ENCODE data around the gene CELA3B.
"Not testable (repeated sequence)": the region's sequence is repeated elsewhere in the genome, so short reads cannot be mapped to it uniquely, and the experiment has no call there.

The CELA3B gene

DNA sequence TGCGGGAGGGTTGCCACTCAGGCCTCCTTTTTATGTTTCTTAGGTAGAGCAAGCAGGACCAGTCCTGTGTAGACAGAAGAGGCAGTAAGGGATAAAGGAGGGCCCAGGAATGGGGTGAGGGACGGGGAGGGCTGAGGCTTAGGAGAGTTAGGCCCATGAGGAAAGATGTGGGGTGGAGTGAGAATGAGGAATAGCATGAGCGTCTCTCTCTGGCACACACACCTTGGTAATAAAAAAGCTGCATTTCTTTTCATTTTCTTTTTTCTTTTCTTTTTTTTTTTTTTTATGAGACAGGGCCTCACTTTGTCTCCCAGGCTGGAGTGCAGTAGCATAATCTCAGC is 32.1 kb upstream of the CELA3B start:
- DNase-seq (ENCODE audit: low read depth), result no peak

DNA sequence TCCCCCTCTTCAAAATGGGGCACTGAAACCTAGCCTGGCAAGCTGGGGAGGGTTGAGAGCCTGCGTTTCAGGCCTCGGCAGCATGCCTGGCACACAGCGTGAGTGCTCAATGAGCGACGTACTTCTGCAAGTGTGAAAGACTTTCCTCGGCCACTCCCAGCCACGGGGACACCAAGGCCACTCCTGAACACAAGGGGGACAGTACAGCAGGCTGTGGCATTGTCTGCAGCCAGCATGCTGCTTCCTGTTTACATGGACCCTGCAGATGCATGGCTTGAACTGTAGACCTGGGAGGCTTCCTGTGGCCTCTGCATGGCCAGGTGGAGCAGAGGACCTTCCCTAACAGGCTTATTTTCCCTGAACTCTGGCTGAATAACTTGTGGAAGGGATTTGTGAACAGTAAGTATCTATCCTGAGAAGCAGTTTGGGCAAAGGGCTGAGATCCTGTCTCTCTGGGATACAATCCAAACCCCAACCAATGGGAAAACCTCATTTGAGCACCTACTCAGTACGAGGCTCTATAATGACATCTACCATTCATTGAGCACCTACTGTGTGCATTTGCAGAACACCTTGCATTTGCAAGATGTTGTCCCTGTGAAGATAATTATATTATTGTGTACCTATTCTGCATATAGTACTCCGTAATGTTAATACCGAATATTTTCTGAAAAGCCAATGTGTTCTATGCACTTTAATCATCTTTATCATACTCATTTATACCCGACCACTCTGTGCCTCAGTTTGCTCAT is 29.8 kb upstream of the CELA3B start:
- DNase-seq (ENCODE audit: low read depth), result no peak

DNA sequence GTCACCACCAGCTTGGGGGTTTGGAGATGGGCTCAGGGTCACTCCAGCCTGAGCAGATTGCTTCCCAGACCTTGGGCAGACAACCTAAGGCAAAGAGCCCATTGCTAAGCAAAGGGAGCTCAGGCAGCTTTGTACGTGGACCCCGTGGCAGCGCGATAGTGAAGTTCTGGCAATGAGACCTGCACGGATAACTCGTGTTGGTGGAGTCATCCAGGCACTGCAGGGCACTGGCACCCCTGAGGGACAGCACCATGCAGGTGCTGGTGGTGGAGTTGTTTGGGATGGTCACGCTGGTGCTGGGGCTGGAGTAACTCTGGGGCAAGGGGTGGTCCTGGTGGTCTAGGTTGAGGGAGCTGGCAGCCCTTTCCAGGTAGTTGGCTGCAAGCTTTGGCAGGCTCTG is 26.1 kb upstream of the CELA3B start:
- DNase-seq (ENCODE audit: low read depth), result no peak

DNA sequence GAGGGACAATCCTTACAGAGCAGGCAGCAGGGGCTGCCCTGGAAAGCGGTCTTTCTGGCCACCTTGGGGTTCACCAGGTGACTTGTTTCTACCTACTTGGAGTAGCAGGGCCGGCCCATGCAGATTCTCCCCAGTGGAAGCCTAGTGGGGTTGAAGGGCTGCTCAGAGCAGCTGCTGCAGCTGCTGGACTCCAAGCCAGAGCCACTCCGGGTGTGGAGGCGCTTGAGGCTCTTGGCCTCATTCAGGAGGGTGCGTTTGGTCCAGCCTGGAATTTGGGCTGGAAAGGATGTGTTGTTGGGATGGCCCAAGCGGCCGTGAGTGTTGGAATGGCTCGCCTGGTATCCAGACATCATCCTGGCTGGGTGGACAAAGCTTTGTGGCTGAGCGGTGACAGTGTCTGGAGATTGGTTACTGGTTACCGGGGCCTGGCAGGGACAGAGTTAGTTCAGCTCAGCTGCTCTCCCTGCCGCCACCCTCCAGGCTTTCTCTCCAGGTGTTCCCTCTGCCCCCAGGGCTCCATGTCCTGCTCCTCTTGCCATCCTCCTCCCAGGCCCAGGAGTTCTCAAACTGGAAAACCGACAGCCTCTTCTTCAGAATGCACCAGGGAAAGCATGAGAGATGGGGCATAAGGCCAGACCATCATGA is 25.5 kb upstream of the CELA3B start:
- no peak for DNase-seq (ENCODE audit: low read depth)

DNA sequence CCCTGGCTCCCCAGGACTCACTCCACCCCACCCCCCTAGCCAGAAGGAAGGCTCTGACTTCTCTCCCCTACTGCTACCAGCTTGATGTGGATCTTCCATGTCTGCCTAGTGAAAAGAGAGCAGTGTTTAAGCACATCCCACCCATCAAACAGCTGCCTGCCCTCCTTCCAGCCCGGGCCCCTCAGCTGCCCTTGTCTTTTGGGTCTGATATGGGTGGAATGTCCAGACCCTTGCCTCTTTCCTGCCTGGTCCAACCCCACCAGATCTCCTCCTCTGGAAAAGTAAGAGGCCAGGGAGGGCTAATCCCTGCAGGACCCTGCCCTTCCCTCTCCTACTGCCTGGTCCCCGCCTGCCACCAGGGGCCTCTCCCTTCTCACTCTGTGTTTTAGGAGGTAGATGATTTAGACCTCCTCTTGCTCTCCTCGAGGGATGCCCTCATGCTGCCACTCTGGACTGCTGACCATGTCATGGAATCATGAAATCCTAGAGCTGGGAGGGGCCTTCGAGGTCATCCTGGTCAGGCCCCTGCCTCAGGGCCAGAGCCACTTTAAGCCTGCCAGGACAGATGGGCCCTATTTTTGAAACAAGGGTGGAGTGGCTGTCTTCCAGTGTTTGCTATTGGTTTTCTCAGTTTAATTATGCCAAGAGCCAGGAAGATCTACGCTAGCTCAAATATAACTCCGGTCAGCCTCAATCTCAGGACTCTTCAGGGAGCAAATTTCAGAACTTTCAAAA is 23.9 kb upstream of the CELA3B start:
- DNase-seq (ENCODE audit: low read depth), result no peak

DNA sequence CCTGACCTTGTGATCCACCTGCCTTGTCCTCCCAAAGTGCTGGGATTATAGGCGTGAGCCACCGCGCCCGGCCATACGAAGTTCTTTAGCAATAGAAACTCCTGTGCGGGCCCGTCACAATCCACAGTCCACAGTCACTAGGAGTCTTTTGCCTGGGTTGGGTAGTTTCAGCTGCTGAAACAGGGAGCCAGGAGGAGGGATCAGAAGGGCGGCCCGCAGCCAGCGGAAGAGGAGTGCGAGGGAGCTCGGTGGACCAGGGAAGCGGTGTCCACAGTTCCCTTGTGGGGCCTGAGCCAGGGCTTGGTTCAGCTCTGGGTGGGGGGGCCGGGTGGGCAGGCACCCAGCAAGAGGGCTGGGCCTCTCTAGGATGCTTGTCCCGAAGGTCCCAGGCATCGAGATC is 21.8 kb upstream of the CELA3B start:
- no peak for DNase-seq (ENCODE audit: low read depth)

DNA sequence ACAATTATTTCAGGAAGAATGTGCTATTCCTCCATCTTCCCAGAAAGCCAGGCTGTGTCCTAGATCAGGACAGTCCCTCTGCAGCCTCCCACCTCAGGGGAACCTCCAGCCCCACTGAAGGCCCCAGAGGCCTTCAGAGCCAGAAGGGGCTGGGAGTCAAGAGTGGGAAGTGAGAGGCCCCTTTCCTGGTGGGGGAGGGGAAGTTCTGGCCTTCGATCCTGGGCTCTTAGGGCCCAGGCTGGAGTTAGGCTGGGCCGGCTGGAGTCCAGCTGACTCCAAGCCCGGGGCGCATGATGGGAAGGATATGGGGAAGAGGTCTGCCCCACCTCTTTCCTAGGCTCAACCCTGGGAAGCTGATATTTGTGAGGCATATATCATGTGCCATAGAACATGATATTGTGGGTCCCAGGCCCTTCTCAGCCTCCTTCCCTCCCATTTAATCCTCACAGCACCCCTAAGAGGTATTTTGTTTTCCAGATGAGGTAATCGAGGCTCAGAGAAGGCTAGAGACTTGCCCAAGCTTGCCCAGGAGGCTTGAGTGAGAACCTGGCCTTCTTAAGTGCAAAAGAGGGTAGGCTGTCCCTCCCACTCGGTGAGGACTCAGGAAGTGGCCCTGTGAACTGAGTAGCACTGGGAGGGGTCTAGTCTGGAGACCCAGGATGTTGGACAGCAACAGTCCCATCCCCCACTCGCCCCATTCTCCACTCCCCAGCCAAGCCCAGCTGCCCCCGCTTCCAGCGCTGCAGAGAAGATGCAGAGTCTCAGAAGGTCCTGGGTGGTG is 21.1 kb upstream of the CELA3B start:
- DNase-seq (ENCODE audit: low read depth), result no peak

DNA sequence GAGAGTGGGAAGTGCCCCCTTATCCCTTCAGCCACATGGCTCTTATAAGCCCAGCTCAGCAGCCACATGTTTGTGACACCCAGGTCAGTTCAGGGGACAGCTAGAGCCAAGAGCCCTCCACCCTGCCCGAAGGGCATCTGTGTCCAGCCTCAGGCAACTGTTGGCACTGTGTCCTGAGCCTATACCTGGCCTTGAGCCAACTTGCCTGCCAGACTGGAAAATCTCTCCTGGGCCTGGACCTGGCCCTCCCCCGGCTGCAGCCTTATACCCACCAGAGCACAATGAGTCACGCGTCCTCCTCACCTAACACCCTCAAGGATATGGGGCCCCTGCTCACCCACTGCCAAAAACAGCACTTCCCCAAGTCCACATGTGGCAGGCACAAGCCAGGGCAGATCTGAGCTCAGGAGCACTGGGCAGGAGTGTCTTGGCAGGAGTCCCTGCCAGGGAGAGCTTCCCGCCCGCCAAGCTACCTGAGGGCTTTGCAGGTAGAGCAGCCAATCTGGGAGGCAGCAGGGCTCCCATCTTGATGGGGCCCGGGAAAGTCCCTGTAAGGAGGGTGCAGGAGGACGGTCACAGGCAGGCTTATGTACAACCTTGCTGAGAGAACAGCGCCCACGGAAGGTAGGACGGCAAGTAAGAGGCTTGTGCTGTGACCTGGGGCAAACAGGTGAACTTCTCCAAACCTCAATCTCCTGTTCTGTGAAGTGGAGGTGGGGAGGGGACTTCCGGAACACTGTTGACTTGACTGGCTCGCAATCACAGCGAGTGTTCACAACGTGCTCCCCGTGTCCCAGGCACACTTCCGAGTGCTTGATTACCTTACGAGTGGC is 19.9 kb upstream of the CELA3B start:
- no peak for DNase-seq (ENCODE audit: low read depth)

DNA sequence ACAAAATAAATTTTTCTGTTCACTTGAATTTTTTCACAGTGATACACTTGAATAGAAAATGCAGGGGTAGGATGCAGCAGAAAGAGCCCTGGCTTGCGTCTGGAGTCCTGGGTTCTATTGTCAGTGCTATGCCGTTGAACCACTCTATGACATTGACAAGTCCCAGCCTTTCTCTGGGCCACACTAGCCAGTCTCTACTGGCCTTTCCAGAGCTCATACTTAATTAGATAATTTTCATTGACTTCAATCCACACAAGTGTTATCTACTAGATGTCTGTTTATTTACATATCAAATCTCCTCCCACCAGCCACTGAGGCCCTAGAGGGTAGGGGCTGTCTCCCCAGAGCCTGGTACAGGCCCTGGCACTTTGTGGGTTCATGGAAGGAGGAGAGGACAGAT is 15.5 kb upstream of the CELA3B start:
- DNase-seq (ENCODE audit: low read depth), result no peak

DNA sequence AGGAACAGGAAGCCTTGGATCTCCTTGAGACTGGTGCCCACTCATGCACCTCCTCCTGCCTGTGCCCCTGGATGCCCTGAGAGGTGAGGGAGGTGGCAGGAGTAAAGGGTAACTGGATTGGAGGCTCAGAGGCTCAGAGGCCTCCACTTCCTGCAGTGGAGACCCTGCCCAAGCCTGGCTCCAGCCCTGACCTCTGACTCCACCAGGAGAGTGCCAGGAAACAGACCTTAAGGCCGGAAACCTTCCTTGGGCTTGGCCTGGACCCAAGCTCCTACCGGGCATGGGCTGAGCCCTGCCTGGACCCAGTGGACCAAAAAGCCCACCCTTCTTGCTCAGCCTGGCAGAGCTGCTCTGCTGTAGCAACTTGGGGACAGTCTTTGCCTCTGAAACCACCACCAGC is 15.0 kb upstream of the CELA3B start:
- DNase-seq (ENCODE audit: low read depth), result no peak

DNA sequence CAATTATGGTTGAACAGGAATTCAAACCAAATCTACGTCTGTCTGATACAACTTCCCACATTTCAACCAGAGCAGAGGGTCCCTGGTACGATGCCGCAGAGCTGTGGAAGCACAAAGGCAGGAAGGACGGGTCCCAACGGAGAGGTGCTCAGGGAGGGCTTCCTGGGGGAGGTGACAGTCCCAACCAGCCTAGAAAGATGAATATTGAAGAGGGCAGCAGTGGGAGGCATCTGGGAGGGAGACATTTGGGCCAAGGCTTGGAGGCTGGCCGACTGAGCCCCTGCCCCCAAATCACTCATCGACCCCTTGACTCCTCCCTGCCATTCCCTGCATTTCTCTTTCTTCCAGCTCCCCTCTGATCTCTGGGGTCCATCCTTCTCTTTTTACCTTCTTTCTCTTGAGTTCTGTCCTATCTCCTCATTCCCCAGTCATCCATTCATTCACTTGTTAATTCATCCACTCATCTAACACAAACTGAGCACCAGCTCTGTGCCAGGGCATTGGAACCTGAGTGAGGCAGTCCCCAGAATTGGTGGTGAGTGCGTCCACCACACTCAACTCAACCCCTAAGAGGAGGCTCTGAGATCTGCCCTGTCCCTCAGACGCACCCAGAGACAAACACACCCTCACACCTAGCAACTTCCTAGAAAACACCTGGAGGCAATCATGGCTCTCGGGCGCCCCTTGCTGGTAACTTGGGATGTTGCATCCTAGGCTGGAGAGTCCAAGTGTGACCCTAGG is 13.2 kb upstream of the CELA3B start:
- DNase-seq (ENCODE audit: low read depth), result no peak

DNA sequence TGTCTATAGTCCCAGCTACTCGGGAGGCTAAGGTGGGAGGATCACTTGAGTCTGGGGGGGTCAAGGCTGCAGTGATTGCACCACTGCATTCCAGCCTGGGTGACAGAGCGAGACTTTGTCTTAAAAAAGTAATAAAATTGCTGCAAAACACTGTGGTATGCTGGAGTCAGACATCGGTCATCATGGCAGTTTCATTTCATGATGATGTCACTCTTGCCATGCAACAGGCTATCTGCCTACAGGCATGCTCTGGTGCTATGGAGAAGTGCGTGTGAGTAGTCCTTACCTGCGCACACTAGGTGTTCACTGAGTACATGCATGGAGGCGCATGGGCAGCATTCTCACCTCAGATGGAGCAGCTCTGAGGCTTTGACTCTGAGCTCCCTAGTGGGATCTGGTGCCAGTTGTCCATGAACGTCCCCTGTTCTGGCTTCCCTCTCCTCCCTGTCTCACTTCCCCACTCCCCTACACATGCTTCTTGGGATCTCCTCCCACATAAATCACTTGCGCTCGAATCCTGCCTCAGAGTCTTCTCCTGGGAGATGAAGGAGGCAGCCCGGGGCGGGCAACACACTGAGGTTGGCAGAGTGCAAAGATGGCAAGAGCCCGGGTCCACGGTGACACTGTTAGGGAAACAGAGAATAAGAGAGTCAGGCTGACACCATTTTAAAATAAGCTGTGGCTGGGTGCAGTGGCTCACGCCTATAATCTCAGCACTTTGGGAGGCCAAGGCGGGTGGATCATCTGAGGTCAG is 10.4 kb upstream of the CELA3B start:
- no peak for DNase-seq (ENCODE audit: low read depth)

DNA sequence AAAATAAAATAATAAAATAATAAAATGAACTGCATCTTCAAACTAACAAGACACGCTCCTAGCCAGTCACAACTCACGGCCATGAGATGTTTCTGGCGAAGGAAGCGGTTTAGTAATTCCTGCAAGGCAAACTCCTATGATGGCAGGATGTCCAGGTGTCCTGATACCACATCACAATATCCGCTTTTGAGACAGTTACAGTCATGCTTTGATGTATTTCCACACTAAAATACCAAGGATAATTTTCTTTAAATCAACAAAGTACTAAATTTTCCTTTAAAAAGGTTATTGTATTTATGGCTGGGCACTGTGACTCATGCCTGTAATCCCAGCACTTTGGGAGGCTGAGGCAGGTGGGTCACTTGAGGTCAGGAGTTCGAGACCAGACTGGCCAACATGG is 9.6 kb upstream of the CELA3B start:
- DNase-seq (ENCODE audit: low read depth), result not testable (repeated sequence)

DNA sequence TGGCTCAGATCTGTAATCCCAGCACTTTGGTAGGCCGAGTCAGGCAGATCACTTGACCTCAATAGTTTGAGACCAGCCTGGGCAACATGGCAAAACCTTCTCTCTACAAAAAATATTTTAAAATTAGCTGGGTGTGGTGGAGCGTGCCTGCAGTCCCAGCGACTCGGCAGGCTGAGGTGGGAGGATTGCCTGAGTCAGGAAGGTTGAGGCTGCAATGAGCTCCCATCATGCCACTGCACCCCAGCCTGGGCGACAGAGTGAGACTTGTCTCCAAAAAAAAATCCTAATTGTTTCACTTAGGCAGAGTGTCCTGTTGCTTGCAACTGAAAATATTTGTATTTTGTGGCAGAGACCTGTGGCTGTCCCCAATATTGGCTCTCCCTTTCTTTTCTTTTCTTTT is 7.8 kb upstream of the CELA3B start:
- not testable (repeated sequence) for DNase-seq (ENCODE audit: low read depth)

DNA sequence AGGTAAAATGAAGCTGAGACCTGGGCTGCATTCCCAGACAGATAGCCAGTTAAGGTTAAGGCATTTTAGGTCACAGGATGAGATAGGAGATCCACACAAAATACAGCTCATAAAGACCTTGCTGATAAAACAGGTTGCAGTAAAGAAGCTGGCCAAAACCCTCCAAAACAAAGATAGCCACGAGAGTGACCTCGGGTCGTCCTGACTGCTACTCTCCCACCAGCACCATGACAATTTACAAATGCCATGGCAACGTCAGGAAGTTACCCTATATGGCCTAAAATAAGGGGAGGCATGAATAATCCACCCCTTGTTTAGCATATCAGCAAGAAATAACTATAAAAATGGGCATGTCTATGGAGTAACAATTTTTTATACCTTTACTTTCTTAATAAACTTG is 6.3 kb upstream of the CELA3B start:
- not testable (repeated sequence) for DNase-seq (ENCODE audit: low read depth)

DNA sequence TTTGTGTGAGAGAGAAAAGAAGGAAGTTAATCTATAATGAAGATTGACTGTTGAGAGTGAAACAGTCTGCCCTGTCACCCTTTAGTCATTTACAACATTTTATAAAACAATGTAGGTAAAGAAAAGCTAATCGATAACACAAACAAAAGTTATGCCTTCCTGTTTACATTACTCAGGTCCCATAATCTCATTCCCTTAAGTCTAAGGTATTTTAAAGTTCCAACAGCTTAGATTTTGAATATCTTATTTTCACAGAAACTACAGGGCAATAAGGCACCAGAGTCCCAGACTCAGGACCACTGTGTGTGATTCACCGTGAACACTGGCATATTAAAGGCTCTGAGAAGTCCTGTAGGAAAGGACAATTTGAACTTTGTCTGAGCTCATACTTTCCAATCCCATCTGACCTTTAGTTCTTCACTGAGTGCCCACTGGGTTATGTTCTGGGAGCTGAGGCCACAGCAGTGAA is 3.8 kb upstream of the CELA3B start:
- not testable (repeated sequence) for DNase-seq (ENCODE audit: low read depth)

DNA sequence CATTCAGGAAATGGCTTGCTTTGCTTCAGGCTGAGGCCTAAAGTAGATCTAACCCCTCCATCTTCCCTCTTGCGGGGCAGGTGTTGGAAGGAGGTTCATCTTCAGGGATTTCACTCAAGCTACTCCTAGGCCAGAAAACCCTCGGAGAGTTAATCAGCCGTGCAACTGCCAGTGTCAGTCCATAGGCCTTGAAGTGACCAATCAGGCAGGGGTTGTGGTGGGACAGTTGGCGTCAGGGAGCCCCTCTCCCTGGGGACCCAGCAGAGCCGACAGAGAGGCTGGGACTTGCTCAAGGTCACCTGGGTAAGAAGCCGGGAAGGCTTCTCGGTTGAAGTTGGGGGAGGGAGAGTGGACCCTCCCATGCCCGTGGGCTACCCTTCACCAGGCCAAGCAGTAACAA is 2.9 kb upstream of the CELA3B start:
- not testable (repeated sequence) for DNase-seq (ENCODE audit: low read depth)

DNA sequence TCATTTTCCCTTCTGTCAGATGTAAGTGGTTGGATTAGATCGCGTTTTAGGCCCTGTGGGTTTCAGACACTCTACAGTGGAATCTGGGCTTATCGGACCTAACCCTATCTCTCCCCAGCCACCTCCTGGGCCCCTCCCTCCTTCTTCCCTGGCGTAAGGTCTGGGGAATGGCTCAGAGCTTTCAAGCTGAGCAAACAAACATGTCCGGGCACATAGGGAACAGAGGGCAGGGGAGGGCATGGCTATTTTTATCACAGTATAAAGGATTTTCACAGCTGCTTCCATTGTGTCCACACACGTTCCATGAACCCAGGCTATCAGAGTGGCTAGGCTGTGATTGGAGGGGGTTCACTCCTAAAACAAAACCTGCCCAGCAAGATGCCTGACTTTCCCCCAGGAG is 2.1 kb upstream of the CELA3B start:
- DNase-seq (ENCODE audit: low read depth), result not testable (repeated sequence)

DNA sequence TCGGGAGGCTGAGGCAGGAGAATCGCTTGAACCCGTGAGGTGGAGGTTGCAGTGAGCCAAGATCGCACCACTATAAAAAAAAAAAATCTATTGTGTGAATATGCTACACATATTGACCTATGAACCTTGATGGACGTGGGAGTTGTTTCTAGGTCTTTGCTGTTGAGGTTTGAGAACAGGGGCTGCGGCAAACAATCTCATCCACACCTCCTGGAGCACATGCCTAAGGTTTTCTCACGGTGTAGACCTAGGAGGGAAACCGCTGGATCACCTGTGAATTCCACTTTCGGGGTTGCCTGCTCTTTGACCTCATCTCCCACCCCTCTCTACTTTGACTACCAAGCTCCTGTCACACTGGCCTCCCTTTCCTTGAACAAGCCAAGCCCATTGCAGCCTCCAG is 1.5 kb upstream of the CELA3B start:
- DNase-seq (ENCODE audit: low read depth), result not testable (repeated sequence)

DNA sequence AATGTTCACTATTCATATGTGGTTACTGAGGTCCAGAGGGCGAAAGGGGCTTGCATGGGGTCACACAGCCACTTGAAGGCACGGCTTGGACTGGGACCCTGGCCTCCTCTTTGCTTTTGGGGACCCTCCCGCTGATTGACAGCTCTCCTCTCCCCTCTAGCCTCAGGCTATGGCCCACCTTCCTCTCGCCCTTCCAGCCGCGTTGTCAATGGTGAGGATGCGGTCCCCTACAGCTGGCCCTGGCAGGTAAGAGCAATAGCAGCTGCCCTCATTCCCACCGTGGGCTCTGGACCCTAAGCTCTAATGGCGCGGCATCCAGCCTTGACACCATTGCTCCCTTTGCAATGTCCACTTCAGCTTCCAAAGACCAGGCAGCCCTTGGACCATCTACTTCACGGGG is 1.4 kb downstream of the CELA3B start:
- DNase-seq (ENCODE audit: low read depth), result not testable (repeated sequence)

Data from non-pigmented ciliary epithelial cell (primary cell).